GM12891 (cell line): Measurements from ENCODE around the gene ZNF511.

ENCODE experiments used
- POLR2A ChIP-seq: IDR thresholded peaks from 2 replicates; pipeline ENCODE4 v1.6.1; 2011; ENCODE audit warnings: low read depth, low read length, control low read depth
- TAF1 ChIP-seq: IDR thresholded peaks from 2 replicates; pipeline ENCODE4 v1.6.1; 2011; ENCODE audit warnings: low read depth, low read length, control low read depth

- TF ChIP-seq TAF1 (no peak), POLR2A (no peak)
These were observed 40.2 kb upstream of the ZNF511 start for GRCh38 chr10:133268532-133268931.
